ENCODE results near the gene LTBP3.

LTBP3 gene

DNA sequence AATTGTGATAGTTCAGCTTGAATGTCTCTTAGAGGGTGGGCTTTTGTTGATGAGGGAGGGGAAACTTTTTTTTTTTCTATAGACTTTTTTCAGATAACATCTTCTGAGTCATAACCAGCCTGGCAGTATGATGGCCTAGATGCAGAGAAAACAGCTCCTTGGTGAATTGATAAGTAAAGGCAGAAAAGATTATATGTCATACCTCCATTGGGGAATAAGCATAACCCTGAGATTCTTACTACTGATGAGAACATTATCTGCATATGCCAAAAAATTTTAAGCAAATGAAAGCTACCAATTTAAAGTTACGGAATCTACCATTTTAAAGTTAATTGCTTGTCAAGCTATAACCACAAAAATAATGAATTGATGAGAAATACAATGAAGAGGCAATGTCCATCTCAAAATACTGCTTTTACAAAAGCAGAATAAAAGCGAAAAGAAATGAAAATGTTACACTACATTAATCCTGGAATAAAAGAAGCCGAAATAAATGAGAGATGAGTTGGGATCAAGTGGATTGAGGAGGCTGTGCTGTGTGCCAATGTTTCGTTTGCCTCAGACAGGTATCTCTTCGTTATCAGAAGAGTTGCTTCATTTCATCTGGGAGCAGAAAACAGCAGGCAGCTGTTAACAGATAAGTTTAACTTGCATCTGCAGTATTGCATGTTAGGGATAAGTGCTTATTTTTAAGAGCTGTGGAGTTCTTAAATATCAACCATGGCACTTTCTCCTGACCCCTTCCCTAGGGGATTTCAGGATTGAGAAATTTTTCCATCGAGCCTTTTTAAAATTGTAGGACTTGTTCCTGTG is 55.4 kb downstream of the LTBP3 start:
- DNase-seq (ENCODE audit: low read depth in 2 of 2), result peak; percentile 73 to 86
- H3K4me3 ChIP-seq (replicated peaks in 1 of 2; ENCODE audit: low read depth in 2 of 2, low read length in 2 of 2), result peak overlapping the region; percentile 74 to 93
- TF ChIP-seq, protein P1, sequence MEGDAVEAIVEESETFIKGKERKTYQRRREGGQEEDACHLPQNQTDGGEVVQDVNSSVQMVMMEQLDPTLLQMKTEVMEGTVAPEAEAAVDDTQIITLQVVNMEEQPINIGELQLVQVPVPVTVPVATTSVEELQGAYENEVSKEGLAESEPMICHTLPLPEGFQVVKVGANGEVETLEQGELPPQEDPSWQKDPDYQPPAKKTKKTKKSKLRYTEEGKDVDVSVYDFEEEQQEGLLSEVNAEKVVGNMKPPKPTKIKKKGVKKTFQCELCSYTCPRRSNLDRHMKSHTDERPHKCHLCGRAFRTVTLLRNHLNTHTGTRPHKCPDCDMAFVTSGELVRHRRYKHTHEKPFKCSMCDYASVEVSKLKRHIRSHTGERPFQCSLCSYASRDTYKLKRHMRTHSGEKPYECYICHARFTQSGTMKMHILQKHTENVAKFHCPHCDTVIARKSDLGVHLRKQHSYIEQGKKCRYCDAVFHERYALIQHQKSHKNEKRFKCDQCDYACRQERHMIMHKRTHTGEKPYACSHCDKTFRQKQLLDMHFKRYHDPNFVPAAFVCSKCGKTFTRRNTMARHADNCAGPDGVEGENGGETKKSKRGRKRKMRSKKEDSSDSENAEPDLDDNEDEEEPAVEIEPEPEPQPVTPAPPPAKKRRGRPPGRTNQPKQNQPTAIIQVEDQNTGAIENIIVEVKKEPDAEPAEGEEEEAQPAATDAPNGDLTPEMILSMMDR (IDR thresholded peaks at IDR 0.05; ENCODE audit: low read depth, low read length), result no peak

DNA sequence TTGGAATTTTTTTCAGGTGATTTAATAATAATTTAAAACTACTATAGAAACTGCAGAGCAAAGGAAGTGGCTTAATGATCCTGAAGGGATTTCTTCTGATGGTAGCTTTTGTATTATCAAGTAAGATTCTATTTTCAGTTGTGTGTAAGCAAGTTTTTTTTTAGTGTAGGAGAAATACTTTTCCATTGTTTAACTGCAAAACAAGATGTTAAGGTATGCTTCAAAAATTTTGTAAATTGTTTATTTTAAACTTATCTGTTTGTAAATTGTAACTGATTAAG is 55.9 kb downstream of the LTBP3 start:
- peak in 1 of 2 donors; percentile 54 for DNase-seq (ENCODE audit: low read depth in 2 of 2)
- peak overlapping the region; percentile 74 to 93 for H3K4me3 ChIP-seq (replicated peaks in 1 of 2; ENCODE audit: low read depth in 2 of 2, low read length in 2 of 2)
- TF ChIP-seq, protein P1 (IDR thresholded peaks at IDR 0.05; ENCODE audit: low read depth, low read length), result no peak

DNA sequence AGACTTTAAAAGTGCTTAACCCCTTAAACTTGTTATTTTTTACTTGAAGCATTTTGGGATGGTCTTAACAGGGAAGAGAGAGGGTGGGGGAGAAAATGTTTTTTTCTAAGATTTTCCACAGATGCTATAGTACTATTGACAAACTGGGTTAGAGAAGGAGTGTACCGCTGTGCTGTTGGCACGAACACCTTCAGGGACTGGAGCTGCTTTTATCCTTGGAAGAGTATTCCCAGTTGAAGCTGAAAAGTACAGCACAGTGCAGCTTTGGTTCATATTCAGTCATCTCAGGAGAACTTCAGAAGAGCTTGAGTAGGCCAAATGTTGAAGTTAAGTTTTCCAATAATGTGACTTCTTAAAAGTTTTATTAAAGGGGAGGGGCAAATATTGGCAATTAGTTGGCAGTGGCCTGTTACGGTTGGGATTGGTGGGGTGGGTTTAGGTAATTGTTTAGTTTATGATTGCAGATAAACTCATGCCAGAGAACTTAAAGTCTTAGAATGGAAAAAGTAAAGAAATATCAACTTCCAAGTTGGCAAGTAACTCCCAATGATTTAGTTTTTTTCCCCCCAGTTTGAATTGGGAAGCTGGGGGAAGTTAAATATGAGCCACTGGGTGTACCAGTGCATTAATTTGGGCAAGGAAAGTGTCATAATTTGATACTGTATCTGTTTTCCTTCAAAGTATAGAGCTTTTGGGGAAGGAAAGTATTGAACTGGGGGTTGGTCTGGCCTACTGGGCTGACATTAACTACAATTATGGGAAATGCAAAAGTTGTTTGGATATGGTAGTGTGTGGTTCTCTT is 56.5 kb downstream of the LTBP3 start:
- peak; percentile 69 to 79 for DNase-seq (ENCODE audit: low read depth in 2 of 2)
- peak overlapping the region; percentile 74 to 93 for H3K4me3 ChIP-seq (replicated peaks in 1 of 2; ENCODE audit: low read depth in 2 of 2, low read length in 2 of 2)
- TF ChIP-seq, protein P1 (IDR thresholded peaks at IDR 0.05; ENCODE audit: low read depth, low read length), result no peak

DNA sequence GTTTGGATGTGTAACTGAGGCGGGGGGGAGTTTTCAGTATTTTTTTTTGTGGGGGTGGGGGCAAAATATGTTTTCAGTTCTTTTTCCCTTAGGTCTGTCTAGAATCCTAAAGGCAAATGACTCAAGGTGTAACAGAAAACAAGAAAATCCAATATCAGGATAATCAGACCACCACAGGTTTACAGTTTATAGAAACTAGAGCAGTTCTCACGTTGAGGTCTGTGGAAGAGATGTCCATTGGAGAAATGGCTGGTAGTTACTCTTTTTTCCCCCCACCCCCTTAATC is 57.0 kb downstream of the LTBP3 start:
- H3K4me3 ChIP-seq (replicated peaks in 1 of 2; ENCODE audit: low read depth in 2 of 2, low read length in 2 of 2), result peak overlapping the region; percentile 74 to 93
- TF ChIP-seq, protein P1 (IDR thresholded peaks at IDR 0.05; ENCODE audit: low read depth, low read length), result no peak
- DNase-seq (ENCODE audit: low read depth in 2 of 2), result no peak

DNA sequence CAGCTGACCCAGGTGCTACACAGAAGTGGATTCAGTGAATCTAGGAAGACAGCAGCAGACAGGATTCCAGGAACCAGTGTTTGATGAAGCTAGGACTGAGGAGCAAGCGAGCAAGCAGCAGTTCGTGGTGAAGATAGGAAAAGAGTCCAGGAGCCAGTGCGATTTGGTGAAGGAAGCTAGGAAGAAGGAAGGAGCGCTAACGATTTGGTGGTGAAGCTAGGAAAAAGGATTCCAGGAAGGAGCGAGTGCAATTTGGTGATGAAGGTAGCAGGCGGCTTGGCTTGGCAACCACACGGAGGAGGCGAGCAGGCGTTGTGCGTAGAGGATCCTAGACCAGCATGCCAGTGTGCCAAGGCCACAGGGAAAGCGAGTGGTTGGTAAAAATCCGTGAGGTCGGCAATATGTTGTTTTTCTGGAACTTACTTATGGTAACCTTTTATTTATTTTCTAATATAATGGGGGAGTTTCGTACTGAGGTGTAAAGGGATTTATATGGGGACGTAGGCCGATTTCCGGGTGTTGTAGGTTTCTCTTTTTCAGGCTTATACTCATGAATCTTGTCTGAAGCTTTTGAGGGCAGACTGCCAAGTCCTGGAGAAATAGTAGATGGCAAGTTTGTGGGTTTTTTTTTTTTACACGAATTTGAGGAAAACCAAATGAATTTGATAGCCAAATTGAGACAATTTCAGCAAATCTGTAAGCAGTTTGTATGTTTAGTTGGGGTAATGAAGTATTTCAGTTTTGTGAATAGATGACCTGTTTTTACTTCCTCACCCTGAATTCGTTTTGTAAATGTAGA is 57.6 kb downstream of the LTBP3 start:
- TF ChIP-seq, protein P1 (IDR thresholded peaks at IDR 0.05; ENCODE audit: low read depth, low read length), result no peak
- H3K4me3 ChIP-seq (replicated peaks in 1 of 2; ENCODE audit: low read depth in 2 of 2, low read length in 2 of 2), result peak overlapping the region; percentile 74 to 93
- peak; percentile 67 to 80 for DNase-seq (ENCODE audit: low read depth in 2 of 2)

DNA sequence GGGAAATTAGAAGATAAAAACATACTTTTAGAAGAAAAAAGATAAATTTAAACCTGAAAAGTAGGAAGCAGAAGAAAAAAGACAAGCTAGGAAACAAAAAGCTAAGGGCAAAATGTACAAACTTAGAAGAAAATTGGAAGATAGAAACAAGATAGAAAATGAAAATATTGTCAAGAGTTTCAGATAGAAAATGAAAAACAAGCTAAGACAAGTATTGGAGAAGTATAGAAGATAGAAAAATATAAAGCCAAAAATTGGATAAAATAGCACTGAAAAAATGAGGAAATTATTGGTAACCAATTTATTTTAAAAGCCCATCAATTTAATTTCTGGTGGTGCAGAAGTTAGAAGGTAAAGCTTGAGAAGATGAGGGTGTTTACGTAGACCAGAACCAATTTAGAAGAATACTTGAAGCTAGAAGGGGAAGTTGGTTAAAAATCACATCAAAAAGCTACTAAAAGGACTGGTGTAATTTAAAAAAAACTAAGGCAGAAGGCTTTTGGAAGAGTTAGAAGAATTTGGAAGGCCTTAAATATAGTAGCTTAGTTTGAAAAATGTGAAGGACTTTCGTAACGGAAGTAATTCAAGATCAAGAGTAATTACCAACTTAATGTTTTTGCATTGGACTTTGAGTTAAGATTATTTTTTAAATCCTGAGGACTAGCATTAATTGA is 58.3 kb downstream of the LTBP3 start:
- H3K4me3 ChIP-seq (replicated peaks in 1 of 2; ENCODE audit: low read depth in 2 of 2, low read length in 2 of 2), result peak overlapping the region; percentile 74 to 93
- TF ChIP-seq, protein P1 (IDR thresholded peaks at IDR 0.05; ENCODE audit: low read depth, low read length), result no peak
- peak in 1 of 2 donors; percentile 59 for DNase-seq (ENCODE audit: low read depth in 2 of 2)

Data from cardiac fibroblast (primary cell).